Astrocyte (in vitro differentiated cells and primary cell): ENCODE results near the gene CARD11.

Experiments used
- EZH2 ChIP-seq: IDR thresholded peaks from 2 replicates; pipeline ENCODE4 v1.6.1; 2012; ENCODE audit warnings: mild to moderate bottlenecking, low read length, inconsistent platforms; ENCODE audit not compliant: insufficient read depth
- TF ChIP-seq, protein P1 (sequence below): IDR thresholded peaks from 2 replicates; pipeline ENCODE4 v1.5.1; 2011; ENCODE audit warnings: low read depth, mild to moderate bottlenecking, inconsistent platforms, low read length, moderate library complexity; ENCODE audit not compliant: insufficient read depth

DNA sequence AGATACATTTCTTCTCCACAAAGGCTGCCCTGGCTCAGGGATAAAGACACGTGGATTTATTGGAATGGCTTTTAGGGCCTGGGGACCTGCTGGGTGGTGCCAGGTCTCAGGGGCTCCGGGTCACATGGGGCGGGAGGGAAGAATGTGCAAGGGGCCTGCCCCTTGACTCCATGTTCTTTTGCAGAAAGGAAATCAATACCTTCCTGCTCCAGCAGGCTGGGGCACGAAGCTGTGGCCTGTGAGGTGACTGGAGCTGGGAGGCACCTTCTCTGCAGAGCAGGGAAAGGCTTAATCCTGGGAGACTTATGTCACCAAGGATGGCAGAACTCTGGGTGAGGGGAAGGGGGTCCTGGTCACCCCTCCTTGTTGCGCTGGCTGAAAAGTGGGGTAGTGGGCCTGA, 157.3 kb downstream of the CARD11 start:
- TF ChIP-seq EZH2 = no peak
- TF ChIP-seq, protein P1, sequence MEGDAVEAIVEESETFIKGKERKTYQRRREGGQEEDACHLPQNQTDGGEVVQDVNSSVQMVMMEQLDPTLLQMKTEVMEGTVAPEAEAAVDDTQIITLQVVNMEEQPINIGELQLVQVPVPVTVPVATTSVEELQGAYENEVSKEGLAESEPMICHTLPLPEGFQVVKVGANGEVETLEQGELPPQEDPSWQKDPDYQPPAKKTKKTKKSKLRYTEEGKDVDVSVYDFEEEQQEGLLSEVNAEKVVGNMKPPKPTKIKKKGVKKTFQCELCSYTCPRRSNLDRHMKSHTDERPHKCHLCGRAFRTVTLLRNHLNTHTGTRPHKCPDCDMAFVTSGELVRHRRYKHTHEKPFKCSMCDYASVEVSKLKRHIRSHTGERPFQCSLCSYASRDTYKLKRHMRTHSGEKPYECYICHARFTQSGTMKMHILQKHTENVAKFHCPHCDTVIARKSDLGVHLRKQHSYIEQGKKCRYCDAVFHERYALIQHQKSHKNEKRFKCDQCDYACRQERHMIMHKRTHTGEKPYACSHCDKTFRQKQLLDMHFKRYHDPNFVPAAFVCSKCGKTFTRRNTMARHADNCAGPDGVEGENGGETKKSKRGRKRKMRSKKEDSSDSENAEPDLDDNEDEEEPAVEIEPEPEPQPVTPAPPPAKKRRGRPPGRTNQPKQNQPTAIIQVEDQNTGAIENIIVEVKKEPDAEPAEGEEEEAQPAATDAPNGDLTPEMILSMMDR = no peak
